Measurements from ENCODE around the gene ZNF808. TPM values are rescaled to one million over a fixed set of nuclear protein-coding genes. Genes with fewer than 3 reads are reported as not detected.

Gene ZNF808
- total and polyA plus RNA-seq, 2 of the 4 experiments (the other 2 are of a cell fraction): 3.6 to 19.9 TPM

DNA sequence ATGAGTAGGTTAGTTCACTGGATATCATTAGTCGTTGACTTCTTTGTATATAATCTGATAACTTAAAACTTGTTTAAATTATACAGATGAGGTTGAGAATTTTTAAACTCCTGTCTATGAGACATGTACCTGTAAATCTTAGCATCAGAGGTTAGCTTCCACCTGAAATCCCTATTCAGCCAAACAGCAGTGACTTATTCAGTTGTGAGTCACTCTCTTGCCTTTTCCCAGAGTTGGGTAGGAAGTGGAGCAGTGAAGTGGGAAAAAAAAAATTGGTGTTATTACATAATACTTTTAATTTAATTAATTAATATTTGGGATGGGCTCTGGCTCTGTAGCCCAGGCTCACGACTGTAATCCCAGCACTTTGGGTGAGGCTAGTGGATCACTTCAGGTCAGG is 75.5 kb downstream of the ZNF808 start:
- H2AK9ac ChIP-seq (replicated peaks; ENCODE audit: low read depth, low read length, poor library complexity): no peak overlapping the region
- no peak overlapping the region for H2BK15ac ChIP-seq (ENCODE audit: low read depth, low read length)
- H3K27ac ChIP-seq (ENCODE audit: insufficient read depth, low read length): no peak overlapping the region
- ChIA-PET CTCF (no interaction called here), POLR2A (ENCODE audit: unreplicated experiment) (no interaction called here)
- H3K4me3 ChIP-seq (ENCODE audit: insufficient read depth, low read depth, low read length): no peak overlapping the region
- no peak overlapping the region for H3K23ac ChIP-seq (ENCODE audit: low read depth, low read length)
- peaks cover 12 to 18% of the 10 kb centered on the region in 2 experiments for H3K79me1 ChIP-seq (ENCODE audit: low read depth in 1 of 2, low read length in 2 of 2)
- intact Hi-C loops (cut with micrococcal nuclease): no loop called here
- no peak overlapping the region for H3K9ac ChIP-seq (ENCODE audit: low read depth, low read length)
- H3K14ac ChIP-seq (replicated peaks; ENCODE audit: low read depth, low read length): no peak overlapping the region
- no peak overlapping the region for H2BK5ac ChIP-seq (ENCODE audit: low read depth, low read length, poor library complexity, severe bottlenecking)
- no peak overlapping the region for H4K5ac ChIP-seq (ENCODE audit: low read depth, low read length)
- no peak overlapping the region for H2AFZ ChIP-seq (replicated peaks; ENCODE audit: low read length, poor library complexity)
- no peak overlapping the region for H2AK5ac ChIP-seq (ENCODE audit: low read depth, low read length)
- no peak overlapping the region for H4K8ac ChIP-seq (ENCODE audit: low read depth in 2 of 2, low read length in 2 of 2)
- H3K4me1 ChIP-seq (ENCODE audit: control insufficient read depth, insufficient read depth, low read length): peaks cover 5% of the 10 kb centered on the region; the same call in 1 of the 2 replicates
- no peak overlapping the region for H3K4ac ChIP-seq (ENCODE audit: low read depth, low read length)
- no peak for ATAC-seq (ENCODE audit: low read depth)
- no TSS peak for BruUV-seq (replicated peaks)
- H3K9me3 ChIP-seq (ENCODE audit: control insufficient read depth, insufficient read depth, low read length): peaks cover 4% of the 10 kb centered on the region; the same call in 1 of the 2 replicates
- no peak overlapping the region for H3K4me2 ChIP-seq (ENCODE audit: low read depth, low read length)
- no peaks in the 10 kb centered on the region for H4K20me1 ChIP-seq (ENCODE audit: insufficient read depth, low read length)
- TF ChIP-seq RCOR1 (IDR thresholded peaks at IDR 0.05; ENCODE audit: insufficient replicate concordance, low read length) (no peak), RFX5 (IDR thresholded peaks at IDR 0.05; ENCODE audit: low read depth, low read length) (no peak), CEBPB (IDR thresholded peaks at IDR 0.05; ENCODE audit: low read depth, low read length) (no peak), FOS (IDR thresholded peaks at IDR 0.05; ENCODE audit: low read depth, low read length) (no peak), CTCF (conservative IDR thresholded peaks at IDR 0.05; ENCODE audit: low read depth, low read length) (no peak), MXI1 (IDR thresholded peaks at IDR 0.05; ENCODE audit: borderline replicate concordance, low read depth, low read length) (no peak)
- TF ChIP-seq, protein P1, sequence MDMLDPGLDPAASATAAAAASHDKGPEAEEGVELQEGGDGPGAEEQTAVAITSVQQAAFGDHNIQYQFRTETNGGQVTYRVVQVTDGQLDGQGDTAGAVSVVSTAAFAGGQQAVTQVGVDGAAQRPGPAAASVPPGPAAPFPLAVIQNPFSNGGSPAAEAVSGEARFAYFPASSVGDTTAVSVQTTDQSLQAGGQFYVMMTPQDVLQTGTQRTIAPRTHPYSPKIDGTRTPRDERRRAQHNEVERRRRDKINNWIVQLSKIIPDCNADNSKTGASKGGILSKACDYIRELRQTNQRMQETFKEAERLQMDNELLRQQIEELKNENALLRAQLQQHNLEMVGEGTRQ (IDR thresholded peaks at IDR 0.05; ENCODE audit: low read depth, low read length): no peak
- dilution Hi-C loops (cut with HindIII; ENCODE audit: low sequenced_read_pairs, unreplicated experiment): no loop called here
- peaks cover 3% of the 10 kb centered on the region; the same call in 1 of the 2 replicates for H3K9me1 ChIP-seq (ENCODE audit: insufficient read depth, low read length)
- no peak overlapping the region for H2BK120ac ChIP-seq (ENCODE audit: low read depth, low read length)
- DNase-seq: no peak
- no peak overlapping the region for H3K56ac ChIP-seq (ENCODE audit: extremely low read depth, insufficient read depth, low read length)
- in situ Hi-C loops (cut with MboI; ENCODE audit: low sequenced_read_pairs): no loop called here
- no peak overlapping the region for H3K18ac ChIP-seq (ENCODE audit: low read depth, low read length)
- H4K91ac ChIP-seq (ENCODE audit: insufficient read depth, low read depth, low read length): no peak overlapping the region
- no peaks in the 10 kb centered on the region for H3K27me3 ChIP-seq (ENCODE audit: control insufficient read depth, insufficient read depth, low read length)
- H2BK20ac ChIP-seq (ENCODE audit: low read depth, low read length): no peak overlapping the region
- WGBS, 2 experiments (ENCODE audit: extremely low coverage in 2 of 2, insufficient read length in 1 of 2): no CpG with 5 or more reads among the region's 2 CpGs
- peaks cover 2% of the 10 kb centered on the region; the same call in 1 of the 2 replicates for H3K36me3 ChIP-seq (ENCODE audit: control insufficient read depth, insufficient read depth, low read length)

All from IMR-90 (cell line).